Mesenteric fat pad (tissue), 1 donor: Measurements from ENCODE around the gene ITPR1. TPM values are rescaled to one million over a fixed set of nuclear protein-coding genes. Genes with fewer than 3 reads are reported as not detected.
"Not testable (repeated sequence)": the region's sequence is repeated elsewhere in the genome, so short reads cannot be mapped to it uniquely, and the experiment has no call there.

ENCODE experiments used
- DNase-seq: peaks from one replicate; pipeline ENCODE4 v3.0.0-alpha.2; 2020; ENCODE audit warnings: low spot score
- total RNA-seq: library from RNA; stranded (reverse); fragmentation: NEBNext Ultra II Directional; extraction: Animal tissue kit (Norgen Biotek cat#: 25700); gene quantifications from one replicate; pipeline ENCODE4 v1.2.1, GENCODE V29; 2021
- donor health status: DM: yes; HTN: yes; CAD: no.

ITPR1 gene
- total RNA-seq, 1 donor from 2014 or later = 38.9 TPM

GRCh38 chr3:4588466-4588865 is 95.3 kb downstream of the ITPR1 start:
- DNase-seq = no peak

- DNase-seq = no peak
These were observed 96.4 kb downstream of the ITPR1 start for GRCh38 chr3:4589475-4590097.

- not testable (repeated sequence) for DNase-seq
These were observed 97.7 kb downstream of the ITPR1 start for GRCh38 chr3:4590849-4591248.

- no peak for DNase-seq
These were observed 98.5 kb downstream of the ITPR1 start for GRCh38 chr3:4591669-4592068.

- no peak for DNase-seq
These were observed 99.9 kb downstream of the ITPR1 start for GRCh38 chr3:4593014-4593413.

GRCh38 chr3:4595710-4596113 is 102.6 kb downstream of the ITPR1 start:
- DNase-seq = no peak

GRCh38 chr3:4596612-4597011 is 103.5 kb downstream of the ITPR1 start:
- no peak for DNase-seq

GRCh38 chr3:4597208-4597985 is 104.2 kb downstream of the ITPR1 start:
- DNase-seq = no peak

GRCh38 chr3:4598232-4598631 is 105.1 kb downstream of the ITPR1 start:
- not testable (repeated sequence) for DNase-seq

GRCh38 chr3:4599612-4600011 is 106.5 kb downstream of the ITPR1 start:
- no peak for DNase-seq

GRCh38 chr3:4600493-4600892 is 107.3 kb downstream of the ITPR1 start:
- no peak for DNase-seq

GRCh38 chr3:4601892-4602291 is 108.7 kb downstream of the ITPR1 start:
- no peak for DNase-seq

- DNase-seq = no peak
These were observed 111.5 kb downstream of the ITPR1 start for GRCh38 chr3:4604693-4605092.

GRCh38 chr3:4606911-4607310 is 113.8 kb downstream of the ITPR1 start:
- no peak for DNase-seq

- DNase-seq = no peak
These were observed 120.2 kb downstream of the ITPR1 start for GRCh38 chr3:4613366-4613765.

- DNase-seq = no peak
These were observed 120.9 kb downstream of the ITPR1 start for GRCh38 chr3:4614070-4614469.

GRCh38 chr3:4614927-4615326 is 121.8 kb downstream of the ITPR1 start:
- DNase-seq = no peak

- no peak for DNase-seq
These were observed 122.6 kb downstream of the ITPR1 start for GRCh38 chr3:4615750-4616149.

- no peak for DNase-seq
These were observed 130.4 kb downstream of the ITPR1 start for GRCh38 chr3:4623421-4623999.

- no peak for DNase-seq
These were observed 134.7 kb downstream of the ITPR1 start for GRCh38 chr3:4627651-4628375.

GRCh38 chr3:4629095-4630007 is 136.2 kb downstream of the ITPR1 start:
- DNase-seq = no peak
